Lung (tissue), 12 donors: Measurements from ENCODE around the gene TNFRSF12A. TPM values are rescaled to one million over a fixed set of nuclear protein-coding genes. Genes with fewer than 3 reads are reported as not detected.

Experiments
- ATAC-seq: fragments of 200-7000 bp; cut with Tn5 transposase; one replicate; pipeline ENCODE4 v1.9.1; 2020; ENCODE audit warnings: moderate number of reproducible peaks; ENCODE audit not compliant: insufficient read depth, low FRiP score
- DNase-seq, 3 donors: peaks; one replicate each; pipeline ENCODE4 v3.0.0-alpha.2; 2013 to 2017
- H3K27ac ChIP-seq, 2 donors: one replicate each; pipeline ENCODE4 v1.5.1; 2013; ENCODE audit warnings: mild to moderate bottlenecking in 2 of 2, moderate library complexity in 2 of 2, control low read depth in 1 of 2, inconsistent platforms in 1 of 2, low read depth in 1 of 2, low read length in 1 of 2
- H3K27me3 ChIP-seq, 3 donors: one replicate each; pipeline ENCODE4 v1.5.1; 2013; ENCODE audit warnings: low read length in 2 of 3; ENCODE audit not compliant: control insufficient read depth in 3 of 3, insufficient read depth in 3 of 3
- H3K36me3 ChIP-seq, 4 donors: one replicate each; pipeline ENCODE4 v1.5.1; 2013; ENCODE audit warnings: low read length in 4 of 4, mild to moderate bottlenecking in 1 of 4, moderate library complexity in 1 of 4; ENCODE audit not compliant: control insufficient read depth in 4 of 4, insufficient read depth in 4 of 4
- H3K4me1 ChIP-seq, 5 donors: one replicate each; pipeline ENCODE4 v1.5.1; 2013; ENCODE audit warnings: low read length in 5 of 5, mild to moderate bottlenecking in 2 of 5, moderate library complexity in 1 of 5; ENCODE audit not compliant: control insufficient read depth in 5 of 5, insufficient read depth in 5 of 5
- H3K4me3 ChIP-seq: one replicate; pipeline ENCODE4 v1.5.1; 2013; ENCODE audit warnings: mild to moderate bottlenecking, control low read depth, moderate library complexity
- H3K9ac ChIP-seq, 2 donors: one replicate each; pipeline ENCODE4 v1.5.1; 2013; ENCODE audit warnings: low read length in 2 of 2, control low read depth in 1 of 2; ENCODE audit not compliant: insufficient read depth in 1 of 2
- H3K9me3 ChIP-seq, 4 donors: one replicate each; pipeline ENCODE4 v1.5.1; 2013; ENCODE audit warnings: low read length in 3 of 4, mild to moderate bottlenecking in 1 of 4, moderate library complexity in 1 of 4; ENCODE audit not compliant: control insufficient read depth in 4 of 4, insufficient read depth in 3 of 4
- CTCF ChIP-seq: IDR thresholded peaks from 2 replicates; pipeline ENCODE4 v1.5.1; 2012; ENCODE audit warnings: mild to moderate bottlenecking; ENCODE audit errors: control extremely low read depth, extremely low read depth
- WGBS, 2 donors: extraction: QIAGEN DNeasy Blood & Tissue Kit; methylation state at CpG; one replicate each; pipeline ENCODE4 v1.1.7; 2013; 5-methylcytosine and 5-hydroxymethylcytosine counted together
- polyA plus RNA-seq, 2 donors: library from polyadenylated mRNA; stranded (reverse); fragments of 200-250 nt; gene quantifications; one replicate each; pipeline ENCODE4 v1.2.1, GENCODE V29; 2013
- total RNA-seq, 2 donors: library from RNA; depleted of rRNA in 1 of 2; stranded (reverse); fragments of >200 nt in 1 of 2; gene quantifications; one replicate each; pipeline ENCODE4 v1.2.1, GENCODE V29; 2014 to 2021
- donor health status: control.
- donor health status: control.
- donor health status: Bipolar disorder and iron deficiency.
- donor health status: healthy.
- donor health status: DM: yes; HTN: yes; CAD: no.

TNFRSF12A gene
- total and polyA plus RNA-seq, 4 donors, result 19.1 to 192 (median 119) TPM

GRCh38 chr16:2982402-2982801 is 37.8 kb upstream of the TNFRSF12A start:
- Histone ChIP-seq H3K9me3 (no peaks in the 10 kb centered on the region), H3K36me3 (no peaks in the 10 kb centered on the region), H3K4me1 (peaks cover 0 to 44% (median 10%) of the 10 kb centered on the region in 5 donors), H3K9ac (no peak overlapping the region), H3K4me3 (no peak overlapping the region), H3K27me3 (no peaks in the 10 kb centered on the region), H3K27ac (no peak overlapping the region)
- TF ChIP-seq CTCF, result no peak
- no peak for DNase-seq
- no peak for ATAC-seq
- WGBS, 2 donors, result 90 to 92% methylated on average over 5 of the region's 5 CpGs

GRCh38 chr16:2983706-2984136 is 36.4 kb upstream of the TNFRSF12A start:
- Histone ChIP-seq H3K27me3 (no peaks in the 10 kb centered on the region), H3K4me1 (peaks cover 0 to 57% (median 14%) of the 10 kb centered on the region in 5 donors), H3K4me3 (no peak overlapping the region), H3K9ac (no peak overlapping the region), H3K9me3 (no peaks in the 10 kb centered on the region), H3K36me3 (no peaks in the 10 kb centered on the region), H3K27ac (no peak overlapping the region)
- peak; percentile 73 to 87 (median 77) for DNase-seq
- 8 to 10% methylated on average over 41 to 42 of the region's 42 CpGs for WGBS, 2 donors
- peak; percentile 84 for TF ChIP-seq CTCF
- ATAC-seq, result peak; percentile 72

DNA sequence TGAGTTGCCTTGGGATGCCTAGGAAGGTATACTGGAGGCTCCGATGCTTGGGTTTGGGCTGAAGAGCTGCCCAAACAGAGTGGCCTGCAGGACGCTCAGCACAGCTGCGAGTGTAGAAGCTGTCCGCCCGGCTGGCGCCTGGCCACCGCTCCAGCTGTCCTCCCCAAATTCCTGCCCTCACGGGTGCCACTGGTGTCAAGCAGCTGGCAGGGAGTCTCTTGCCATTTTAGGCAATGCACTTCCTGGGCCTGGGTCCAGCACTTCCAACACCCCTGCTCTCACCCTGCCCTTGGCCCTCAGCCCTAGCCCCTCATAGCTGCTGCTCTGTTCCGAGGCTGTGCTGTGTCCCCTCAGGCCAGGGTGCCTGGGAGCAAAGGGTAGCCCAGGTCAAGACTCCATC is 34.7 kb upstream of the TNFRSF12A start:
- peak; percentile 88 to 90 (median 89) for DNase-seq
- 67 to 86% methylated on average over 9 of the region's 9 CpGs for WGBS, 2 donors
- no peak overlapping the region for H3K9ac ChIP-seq
- H3K36me3 ChIP-seq, result no peaks in the 10 kb centered on the region
- TF ChIP-seq CTCF, result no peak
- no peak overlapping the region for H3K4me3 ChIP-seq
- H3K9me3 ChIP-seq, result no peaks in the 10 kb centered on the region
- ATAC-seq, result no peak
- H3K4me1 ChIP-seq, result peaks cover 0 to 53% (median 14%) of the 10 kb centered on the region in 5 donors
- H3K27me3 ChIP-seq, result no peaks in the 10 kb centered on the region
- H3K27ac ChIP-seq, result peak overlapping the region in 1 of 2 donors; percentile 34

GRCh38 chr16:2985893-2986355 is 34.2 kb upstream of the TNFRSF12A start:
- Histone ChIP-seq H3K9me3 (no peaks in the 10 kb centered on the region), H3K9ac (no peak overlapping the region), H3K36me3 (no peaks in the 10 kb centered on the region), H3K27me3 (no peaks in the 10 kb centered on the region), H3K4me1 (peaks cover 0 to 50% (median 12%) of the 10 kb centered on the region in 5 donors), H3K27ac (peak overlapping the region in 1 of 2 donors; percentile 34), H3K4me3 (no peak overlapping the region)
- WGBS, 2 donors, result 82 to 84% methylated on average over 15 of the region's 15 CpGs
- TF ChIP-seq CTCF, result no peak
- DNase-seq (peak in 1 of 3 donors; percentile 40), ATAC-seq (no peak)
